ENCODE measurements around the gene PTAFR. TPM values are rescaled to one million over a fixed set of nuclear protein-coding genes. Genes with fewer than 3 reads are reported as not detected.

The PTAFR gene
- total and polyA plus RNA-seq, 2 of the 4 experiments (the other 2 are of a cell fraction), result 0.17 to 0.18 TPM

DNA sequence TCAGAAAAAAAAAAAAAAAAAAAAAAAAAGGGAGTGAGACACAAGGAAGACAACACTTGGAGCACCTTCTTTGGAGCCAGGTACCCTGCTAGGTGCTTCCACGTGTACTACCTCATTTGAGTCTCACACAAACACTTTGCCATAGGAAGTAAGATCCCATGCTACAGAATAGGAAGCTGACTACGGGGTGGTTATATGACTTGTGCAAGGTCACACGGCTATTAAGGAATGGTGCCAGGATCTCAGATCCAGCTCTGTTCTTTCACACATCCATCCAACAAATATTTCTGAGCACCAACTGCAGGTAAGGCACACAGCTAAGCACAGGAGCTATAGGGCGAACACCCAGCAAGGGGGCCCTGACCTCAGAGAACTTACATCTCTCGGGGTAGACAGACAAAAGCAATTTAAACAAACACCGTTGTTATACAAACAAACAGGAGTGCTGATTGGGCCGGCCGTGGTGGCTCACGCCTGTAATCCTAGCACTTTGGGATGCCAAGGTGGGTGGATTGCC lies 22.4 kb downstream of the PTAFR start:
- ChIA-PET CTCF (no interaction called here), POLR2A (ENCODE audit: unreplicated experiment) (no interaction called here)
- DNase-seq, result no peak
- ATAC-seq (ENCODE audit: low read depth), result no peak
- Histone ChIP-seq H3K27me3 (ENCODE audit: control insufficient read depth, insufficient read depth, low read length) (no peaks in the 10 kb centered on the region), H3K23ac (ENCODE audit: low read depth, low read length) (no peak overlapping the region), H4K8ac (ENCODE audit: low read depth in 2 of 2, low read length in 2 of 2) (peak overlapping the region in 1 of 2 experiments; percentile 68; a peak in 1 of 4 replicates), H2BK120ac (ENCODE audit: low read depth, low read length) (peak overlapping the region; percentile 51), H3K18ac (ENCODE audit: low read depth, low read length) (peak overlapping the region; percentile 87), H3K36me3 (ENCODE audit: control insufficient read depth, insufficient read depth, low read length) (no peaks in the 10 kb centered on the region), H2BK20ac (ENCODE audit: low read depth, low read length) (peak overlapping the region; percentile 87), H4K91ac (ENCODE audit: insufficient read depth, low read depth, low read length) (peak overlapping the region; percentile 70), H3K9ac (ENCODE audit: low read depth, low read length) (no peak overlapping the region), H3K4ac (ENCODE audit: low read depth, low read length) (peak overlapping the region; percentile 66), H3K9me3 (ENCODE audit: control insufficient read depth, insufficient read depth, low read length) (no peaks in the 10 kb centered on the region), H2AK5ac (ENCODE audit: low read depth, low read length) (peak overlapping the region; percentile 81), H3K56ac (ENCODE audit: extremely low read depth, insufficient read depth, low read length) (no peak overlapping the region), H3K79me1 (ENCODE audit: low read depth in 1 of 2, low read length in 2 of 2) (no peaks in the 10 kb centered on the region; a peak in 1 of 4 replicates), H2AK9ac (replicated peaks; ENCODE audit: low read depth, low read length, poor library complexity) (peak overlapping the region; percentile 59), H2AFZ (replicated peaks; ENCODE audit: low read length, poor library complexity) (peak overlapping the region; percentile 16), H2BK5ac (ENCODE audit: low read depth, low read length, poor library complexity, severe bottlenecking) (peak overlapping the region; percentile 18), H4K5ac (ENCODE audit: low read depth, low read length) (peak overlapping the region; percentile 89), H3K4me2 (ENCODE audit: low read depth, low read length) (no peak overlapping the region), H3K4me3 (ENCODE audit: insufficient read depth, low read depth, low read length) (no peak overlapping the region), H3K14ac (replicated peaks; ENCODE audit: low read depth, low read length) (peak overlapping the region; percentile 52; the same call in 1 of the 2 replicates), H3K4me1 (ENCODE audit: control insufficient read depth, insufficient read depth, low read length) (peaks cover 18% of the 10 kb centered on the region), H2BK15ac (ENCODE audit: low read depth, low read length) (peak overlapping the region; percentile 93; the same call in 2 of the 3 replicates), H4K20me1 (ENCODE audit: insufficient read depth, low read length) (no peaks in the 10 kb centered on the region), H3K9me1 (ENCODE audit: insufficient read depth, low read length) (peaks cover 13% of the 10 kb centered on the region), H3K27ac (ENCODE audit: insufficient read depth, low read length) (peak overlapping the region; percentile 20; the same call in 1 of the 2 replicates)
- in situ Hi-C loops (cut with MboI; ENCODE audit: low sequenced_read_pairs), result no loop called here
- dilution Hi-C loops (cut with HindIII; ENCODE audit: low sequenced_read_pairs, unreplicated experiment), result no loop called here
- TF ChIP-seq MAZ (IDR thresholded peaks at IDR 0.05; ENCODE audit: borderline replicate concordance, low read depth, low read length) (no peak), RCOR1 (IDR thresholded peaks at IDR 0.05; ENCODE audit: insufficient replicate concordance, low read length) (no peak), CHD1 (IDR thresholded peaks at IDR 0.05; ENCODE audit: low read depth, low read length) (no peak), CEBPB (IDR thresholded peaks at IDR 0.05; ENCODE audit: low read depth, low read length) (no peak), ELK1 (IDR thresholded peaks at IDR 0.05; ENCODE audit: borderline replicate concordance, low read depth, low read length) (no peak), BHLHE40 (IDR thresholded peaks at IDR 0.05; ENCODE audit: low read depth, low read length) (no peak), FOS (IDR thresholded peaks at IDR 0.05; ENCODE audit: low read depth, low read length) (no peak), USF2 (IDR thresholded peaks at IDR 0.05; ENCODE audit: low read depth, low read length) (no peak)
- TF ChIP-seq, protein P1, sequence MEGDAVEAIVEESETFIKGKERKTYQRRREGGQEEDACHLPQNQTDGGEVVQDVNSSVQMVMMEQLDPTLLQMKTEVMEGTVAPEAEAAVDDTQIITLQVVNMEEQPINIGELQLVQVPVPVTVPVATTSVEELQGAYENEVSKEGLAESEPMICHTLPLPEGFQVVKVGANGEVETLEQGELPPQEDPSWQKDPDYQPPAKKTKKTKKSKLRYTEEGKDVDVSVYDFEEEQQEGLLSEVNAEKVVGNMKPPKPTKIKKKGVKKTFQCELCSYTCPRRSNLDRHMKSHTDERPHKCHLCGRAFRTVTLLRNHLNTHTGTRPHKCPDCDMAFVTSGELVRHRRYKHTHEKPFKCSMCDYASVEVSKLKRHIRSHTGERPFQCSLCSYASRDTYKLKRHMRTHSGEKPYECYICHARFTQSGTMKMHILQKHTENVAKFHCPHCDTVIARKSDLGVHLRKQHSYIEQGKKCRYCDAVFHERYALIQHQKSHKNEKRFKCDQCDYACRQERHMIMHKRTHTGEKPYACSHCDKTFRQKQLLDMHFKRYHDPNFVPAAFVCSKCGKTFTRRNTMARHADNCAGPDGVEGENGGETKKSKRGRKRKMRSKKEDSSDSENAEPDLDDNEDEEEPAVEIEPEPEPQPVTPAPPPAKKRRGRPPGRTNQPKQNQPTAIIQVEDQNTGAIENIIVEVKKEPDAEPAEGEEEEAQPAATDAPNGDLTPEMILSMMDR (conservative IDR thresholded peaks at IDR 0.05; ENCODE audit: low read depth, low read length), result no peak
- no CpG with 5 or more reads among the region's 9 CpGs for WGBS, 2 experiments (ENCODE audit: extremely low coverage in 2 of 2, insufficient read length in 1 of 2)
- BruUV-seq (replicated peaks), result no TSS peak
- intact Hi-C loops (cut with micrococcal nuclease), result no loop called here
